ENCODE data around the gene POU3F4.

DNA sequence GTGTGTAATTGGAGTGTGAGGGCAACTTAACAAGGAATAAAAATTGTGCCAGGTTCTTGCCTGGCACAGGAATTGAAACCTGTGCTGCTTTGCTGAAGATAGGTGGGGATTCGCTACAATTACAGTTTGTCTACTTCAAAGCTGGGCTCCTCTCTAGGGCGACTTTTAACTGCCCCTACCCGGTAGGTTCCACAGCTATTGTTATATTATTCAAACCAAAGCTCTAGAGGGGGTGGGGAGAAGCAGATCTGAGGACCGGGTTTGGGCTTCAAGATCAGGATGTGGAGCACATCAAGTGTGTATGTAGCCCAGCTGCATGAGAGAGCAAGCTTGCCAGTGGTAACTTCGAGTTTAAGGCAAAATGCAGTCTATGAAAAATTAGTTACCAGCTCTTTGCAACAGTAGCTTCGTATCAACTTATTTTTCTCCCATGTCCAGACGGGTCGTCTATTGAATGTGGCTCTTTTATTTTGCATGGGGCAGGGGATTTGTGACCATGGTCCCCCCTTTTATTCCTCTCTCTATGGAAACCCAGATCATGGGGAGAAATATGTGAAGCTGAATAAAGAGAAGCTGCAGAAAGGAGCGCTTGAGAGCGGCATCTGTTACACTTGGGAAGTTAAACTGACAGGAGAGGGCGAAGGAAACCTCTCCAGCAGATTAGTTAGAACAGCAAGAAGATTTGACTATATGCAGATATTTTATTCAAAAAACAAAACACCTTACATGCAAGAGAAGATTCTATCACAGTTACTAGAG, 3.2 kb upstream of the POU3F4 start:
- TF ChIP-seq CEBPB (IDR thresholded peaks at IDR 0.05): no peak
- TF ChIP-seq CTCF (IDR thresholded peaks at IDR 0.05): no peak
- no peak for TF ChIP-seq POLR2A (IDR thresholded peaks at IDR 0.05; ENCODE audit: low read length)
- TF ChIP-seq NPAS2 (CRISPR knock-in tag; IDR thresholded peaks at IDR 0.05; ENCODE audit: borderline replicate concordance): no peak
- no peak for TF ChIP-seq RCOR1 (IDR thresholded peaks at IDR 0.05; ENCODE audit: low read depth, low read length)
- TF ChIP-seq RFX5 (IDR thresholded peaks at IDR 0.05): no peak
- TF ChIP-seq EP300 (IDR thresholded peaks at IDR 0.05): no peak
- no peak for TF ChIP-seq JUN (IDR thresholded peaks at IDR 0.05)
- no peak for TF ChIP-seq FOSL2 (IDR thresholded peaks at IDR 0.05)
- no peak for TF ChIP-seq FOSL2 (CRISPR knock-in tag; IDR thresholded peaks at IDR 0.05)
- no peak for TF ChIP-seq HDAC2 (IDR thresholded peaks at IDR 0.05)
- TF ChIP-seq USF2 (IDR thresholded peaks at IDR 0.05): no peak
- no peak for TF ChIP-seq SREBF2 (IDR thresholded peaks at IDR 0.05)
